GM18508 (cell line): ENCODE measurements around the gene VAMP7.
A peak's percentile ranks its signal among the peaks of the same experiment; 100 is the strongest.
"Not testable (repeated sequence)": the region's sequence is repeated elsewhere in the genome, so short reads cannot be mapped to it uniquely, and the experiment has no call there.

Experiments used
- ATAC-seq: cut with Tn5 transposase; IDR thresholded peaks from one replicate; pipeline ENCODE4 v1.9.1; 2021; ENCODE audit warnings: moderate number of reproducible peaks; ENCODE audit not compliant: insufficient read depth, unreplicated experiment

Gene VAMP7

GRCh38 chrX:155881158-155881993 is at the start of gene VAMP7:
VAMP7 (plus strand) TSS chrX:155881345; CDS start chrX:155889467, 8,122 bp downstream.
- peak; percentile 80 for ATAC-seq

- ATAC-seq: no peak
These were observed 39.9 kb upstream of the VAMP7 start for GRCh38 chrX:155841232-155841631.

GRCh38 chrX:155851786-155852185 is 29.4 kb upstream of the VAMP7 start:
- ATAC-seq: not testable (repeated sequence)

- ATAC-seq: no peak
These were observed 23.6 kb upstream of the VAMP7 start for GRCh38 chrX:155857561-155857960.

- ATAC-seq: no peak
These were observed 16.5 kb upstream of the VAMP7 start for GRCh38 chrX:155864655-155865054.

- ATAC-seq: no peak
These were observed 16.0 kb upstream of the VAMP7 start for GRCh38 chrX:155865193-155865592.

- ATAC-seq: no peak
These were observed 13.3 kb upstream of the VAMP7 start for GRCh38 chrX:155867821-155868220.

- no peak for ATAC-seq
These were observed 10.2 kb upstream of the VAMP7 start for GRCh38 chrX:155870958-155871357.

- ATAC-seq: no peak
These were observed 9.2 kb upstream of the VAMP7 start for GRCh38 chrX:155871934-155872333.

- no peak for ATAC-seq
These were observed 8.0 kb upstream of the VAMP7 start for GRCh38 chrX:155873188-155873587.

- no peak for ATAC-seq
These were observed 6.4 kb upstream of the VAMP7 start for GRCh38 chrX:155874571-155875244.

- ATAC-seq: no peak
These were observed 4.4 kb upstream of the VAMP7 start for GRCh38 chrX:155876704-155877103.

GRCh38 chrX:155877288-155877687 is 3.9 kb upstream of the VAMP7 start:
- no peak for ATAC-seq

GRCh38 chrX:155880586-155881157 is 473 bp upstream of the VAMP7 start:
- ATAC-seq: no peak

- ATAC-seq: no peak
These were observed 5.3 kb downstream of the VAMP7 start for GRCh38 chrX:155886409-155886808.

- ATAC-seq: no peak
These were observed 7.0 kb downstream of the VAMP7 start for GRCh38 chrX:155888139-155888538.

- no peak for ATAC-seq
These were observed 8.2 kb downstream of the VAMP7 start for GRCh38 chrX:155889328-155889727.

GRCh38 chrX:155891446-155892210 is 10.5 kb downstream of the VAMP7 start:
- ATAC-seq: no peak

GRCh38 chrX:155893521-155893920 is 12.4 kb downstream of the VAMP7 start:
- no peak for ATAC-seq

GRCh38 chrX:155896512-155896911 is 15.4 kb downstream of the VAMP7 start:
- no peak for ATAC-seq

- ATAC-seq: no peak
These were observed 18.2 kb downstream of the VAMP7 start for GRCh38 chrX:155899366-155899765.
